Right atrium auricular region (tissue), 2 donors: ENCODE results near the gene DRICH1. TPM values are rescaled to one million over a fixed set of nuclear protein-coding genes. Genes with fewer than 3 reads are reported as not detected.
A peak's percentile ranks its signal among the peaks of the same experiment; 100 is the strongest.
"Not testable (repeated sequence)": the region's sequence is repeated elsewhere in the genome, so short reads cannot be mapped to it uniquely, and the experiment has no call there.

Experiments used
- DNase-seq: peaks from one replicate; pipeline ENCODE4 v3.0.0-alpha.2; 2019; ENCODE audit warnings: low spot score
- H3K27ac ChIP-seq, 2 donors: fragments of 200-600 bp; sonication (generic); 1 replicate in 1 of 2; 2 replicates in 1 of 2; pipeline ENCODE4 v1.5.1; 2016 to 2019
- H3K27me3 ChIP-seq, 2 donors: fragments of 200-600 bp; sonication (generic); one replicate each; pipeline versions ENCODE4 v1.5.1 to v1.6.0; 2017 to 2019
- H3K36me3 ChIP-seq: fragments of 200-600 bp; sonication (generic); one replicate; pipeline ENCODE4 v1.5.1; 2016
- H3K4me1 ChIP-seq, 2 donors: fragments of 200-600 bp; sonication (generic); one replicate each; pipeline versions ENCODE4 v1.5.1 to v1.6.0; 2017 to 2019
- H3K4me3 ChIP-seq, 2 donors: fragments of 200-600 bp; sonication (generic); 1 replicate in 1 of 2; 2 replicates in 1 of 2; pipeline ENCODE4 v1.5.1; 2017 to 2019; ENCODE audit warnings: mild to moderate bottlenecking in 1 of 2, moderate library complexity in 1 of 2
- H3K9me3 ChIP-seq, 2 donors: fragments of 200-600 bp; sonication (generic); one replicate each; pipeline ENCODE4 v1.5.1; 2019
- total RNA-seq, 2 donors: library from RNA; depleted of rRNA; stranded (reverse); fragments of >200 nt; gene quantifications; one replicate each; pipeline ENCODE4 v1.1.0, GENCODE V29; 2016
- TF ChIP-seq, protein P1 (sequence below), 2 donors: fragments of 200-600 bp; sonication (generic); IDR thresholded peaks; one replicate each; pipeline ENCODE4 v1.5.1; 2019; ENCODE audit warnings: antibody characterized with exemption in 2 of 2

Gene DRICH1
- total RNA-seq, 2 donors from 2014 or later = not detected

DNA sequence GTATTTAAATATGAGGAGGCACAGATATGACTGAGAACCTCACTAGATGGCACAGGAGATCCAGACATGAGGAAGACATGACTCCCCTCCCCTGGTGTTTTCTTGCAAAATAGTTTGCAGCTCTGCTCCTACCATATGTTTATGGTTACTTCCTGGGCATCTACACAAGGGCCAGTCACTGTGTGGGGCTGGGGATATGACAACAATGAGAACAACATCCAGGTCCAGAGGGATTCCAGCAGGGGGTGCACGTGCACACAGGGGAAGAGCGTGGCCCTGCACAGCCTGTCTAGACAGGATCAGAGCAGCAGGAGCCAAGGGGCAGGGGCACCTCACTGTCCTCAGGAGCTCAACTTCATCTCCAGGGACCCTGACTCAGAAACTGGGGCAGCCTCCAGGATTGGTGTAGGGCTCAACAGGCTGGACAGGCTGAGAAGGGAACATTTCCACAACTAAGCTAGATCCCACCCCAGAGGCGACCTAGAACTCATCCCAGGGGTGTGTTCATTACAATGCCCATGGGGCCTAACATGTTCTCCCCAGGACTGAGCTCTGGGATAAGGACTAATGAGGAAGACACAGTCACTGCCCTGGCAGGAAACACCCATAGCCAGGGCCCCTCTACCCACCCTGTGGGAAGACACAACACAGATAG, 4.6 kb downstream of the DRICH1 start:
- H3K27ac ChIP-seq, H3K4me3 ChIP-seq, H3K36me3 ChIP-seq, DNase-seq, H3K27me3 ChIP-seq, H3K9me3 ChIP-seq, H3K4me1 ChIP-seq: not testable (repeated sequence)
- TF ChIP-seq, protein P1, sequence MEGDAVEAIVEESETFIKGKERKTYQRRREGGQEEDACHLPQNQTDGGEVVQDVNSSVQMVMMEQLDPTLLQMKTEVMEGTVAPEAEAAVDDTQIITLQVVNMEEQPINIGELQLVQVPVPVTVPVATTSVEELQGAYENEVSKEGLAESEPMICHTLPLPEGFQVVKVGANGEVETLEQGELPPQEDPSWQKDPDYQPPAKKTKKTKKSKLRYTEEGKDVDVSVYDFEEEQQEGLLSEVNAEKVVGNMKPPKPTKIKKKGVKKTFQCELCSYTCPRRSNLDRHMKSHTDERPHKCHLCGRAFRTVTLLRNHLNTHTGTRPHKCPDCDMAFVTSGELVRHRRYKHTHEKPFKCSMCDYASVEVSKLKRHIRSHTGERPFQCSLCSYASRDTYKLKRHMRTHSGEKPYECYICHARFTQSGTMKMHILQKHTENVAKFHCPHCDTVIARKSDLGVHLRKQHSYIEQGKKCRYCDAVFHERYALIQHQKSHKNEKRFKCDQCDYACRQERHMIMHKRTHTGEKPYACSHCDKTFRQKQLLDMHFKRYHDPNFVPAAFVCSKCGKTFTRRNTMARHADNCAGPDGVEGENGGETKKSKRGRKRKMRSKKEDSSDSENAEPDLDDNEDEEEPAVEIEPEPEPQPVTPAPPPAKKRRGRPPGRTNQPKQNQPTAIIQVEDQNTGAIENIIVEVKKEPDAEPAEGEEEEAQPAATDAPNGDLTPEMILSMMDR (IDR thresholded peaks at IDR 0.05) = peak in 1 of 2 donors; percentile 50

- Histone ChIP-seq H3K4me1 (no peaks in the 10 kb centered on the region), H3K9me3 (peaks cover 0 to 5% of the 10 kb centered on the region in 2 donors), H3K36me3 (no peaks in the 10 kb centered on the region), H3K27ac (no peak overlapping the region), H3K27me3 (no peaks in the 10 kb centered on the region), H3K4me3 (no peak overlapping the region)
- DNase-seq = no peak
- TF ChIP-seq, protein P1 (IDR thresholded peaks at IDR 0.05) = no peak
Measured at GRCh38 chr22:23626286-23626975, 5.7 kb downstream of the DRICH1 start.

DNA sequence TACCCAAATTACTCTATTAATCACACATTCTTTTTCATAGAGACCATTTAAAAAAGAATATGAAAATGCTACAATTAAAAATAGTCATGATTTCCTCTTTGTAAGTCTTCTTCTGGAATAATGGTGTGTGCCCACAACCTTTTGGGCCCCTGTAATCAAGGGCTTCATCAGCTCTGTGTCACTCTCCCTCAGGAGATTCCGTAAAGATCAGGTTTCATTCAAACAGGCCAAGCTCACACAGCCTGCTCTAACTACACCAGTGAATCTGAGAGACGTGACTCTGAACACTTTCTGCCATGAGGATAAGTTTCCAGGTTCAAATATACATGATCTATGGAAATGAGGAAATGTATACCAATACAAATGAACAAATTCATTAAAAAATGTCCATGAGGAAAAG, 9.5 kb downstream of the DRICH1 start:
- TF ChIP-seq, protein P1 (IDR thresholded peaks at IDR 0.05) = no peak
- DNase-seq = no peak
- H3K4me1 ChIP-seq = no peaks in the 10 kb centered on the region

DNA sequence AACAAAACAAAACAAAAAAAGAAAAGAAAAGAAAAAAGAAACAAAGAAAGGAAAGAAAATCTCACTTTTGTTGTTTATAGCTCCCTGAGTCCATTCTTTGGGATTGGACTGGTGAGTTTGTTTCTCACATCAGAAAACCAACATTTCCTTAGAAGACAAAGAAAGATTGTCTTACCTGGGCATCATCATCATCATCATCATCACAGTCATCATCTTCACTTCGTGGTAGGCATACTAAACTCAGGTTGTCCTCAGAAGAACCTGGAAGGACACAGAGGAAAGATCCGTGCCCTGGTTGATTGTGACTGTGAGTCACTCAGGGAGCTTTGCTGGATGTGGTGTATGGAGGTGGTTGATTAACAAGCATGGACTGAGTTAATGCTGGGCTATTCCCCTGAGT, 10.2 kb downstream of the DRICH1 start:
- not testable (repeated sequence) for H3K27ac ChIP-seq, DNase-seq, H3K9me3 ChIP-seq, H3K4me3 ChIP-seq, H3K27me3 ChIP-seq, H3K4me1 ChIP-seq, H3K36me3 ChIP-seq

More for the DNA sequence above, 9.5 kb downstream of the DRICH1 start:
- no peaks in the 10 kb centered on the region for H3K27me3 ChIP-seq
- peaks cover 0 to 5% of the 10 kb centered on the region in 2 donors for H3K9me3 ChIP-seq
- H3K36me3 ChIP-seq = no peaks in the 10 kb centered on the region
- no peak overlapping the region for H3K4me3 ChIP-seq
- H3K27ac ChIP-seq = no peak overlapping the region

DNA sequence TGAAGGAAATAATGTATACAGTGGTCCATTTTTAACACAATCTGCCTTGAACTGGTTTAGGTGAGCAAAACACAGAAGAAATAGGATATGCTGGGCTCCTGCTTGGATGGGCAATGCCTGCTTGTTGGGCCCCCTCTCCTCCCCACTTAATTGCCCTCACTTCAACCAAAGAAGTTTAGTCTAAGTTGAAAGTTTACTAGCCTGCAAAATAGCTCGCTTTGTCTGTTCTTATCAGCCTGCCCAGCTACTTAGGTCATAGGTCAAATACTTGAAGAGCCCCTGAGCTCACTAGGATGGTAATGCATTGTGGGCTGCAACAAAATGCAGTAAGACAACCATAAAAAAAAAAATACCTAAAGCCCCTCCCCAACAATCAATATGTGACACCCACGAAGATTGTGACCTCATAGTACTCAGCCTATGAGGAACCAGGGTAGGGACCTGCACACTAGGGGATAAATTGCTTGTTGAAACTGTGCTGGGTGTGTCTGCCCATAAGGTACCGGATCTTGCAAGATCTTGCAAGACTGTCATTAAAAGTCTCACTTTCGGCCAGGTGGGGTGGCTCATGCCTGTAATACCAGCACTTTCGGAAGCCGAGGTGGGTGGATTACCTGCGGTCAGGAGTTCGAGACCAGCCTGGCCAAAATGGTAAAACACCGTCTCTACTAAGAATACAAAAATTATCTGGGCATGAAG, 10.9 kb downstream of the DRICH1 start:
- TF ChIP-seq, protein P1 (IDR thresholded peaks at IDR 0.05) = no peak
- Histone ChIP-seq H3K4me3 (no peak overlapping the region), H3K9me3 (peaks cover 0 to 5% of the 10 kb centered on the region in 2 donors), H3K36me3 (no peaks in the 10 kb centered on the region), H3K27me3 (no peaks in the 10 kb centered on the region), H3K4me1 (no peaks in the 10 kb centered on the region), H3K27ac (no peak overlapping the region)
- no peak for DNase-seq
